Stomach (tissue), 4 donors: Measurements from ENCODE around the gene SRGN.

Experiments used
- CTCF ChIP-seq, 7 experiments: fragments of 450-650 bp in 4 of 7; fragments of 200-600 bp in 3 of 7; sonication (generic) in 3 of 7; IDR thresholded peaks; one replicate each; pipeline ENCODE4 v1.5.1; 2016 to 2019; ENCODE audit warnings: antibody characterized with exemption in 7 of 7, control low read depth in 2 of 7, mild to moderate bottlenecking in 1 of 7
- EP300 ChIP-seq: sonication (generic); formaldehyde crosslinking; IDR thresholded peaks from one replicate; pipeline ENCODE4 v1.6.1; 2017; ENCODE audit warnings: antibody characterized with exemption
- POLR2A ChIP-seq, 4 donors: fragments of 450-650 bp; IDR thresholded peaks; one replicate each; pipeline ENCODE4 v1.6.1; 2016; ENCODE audit warnings: antibody characterized with exemption in 4 of 4, control low read depth in 2 of 4, mild to moderate bottlenecking in 1 of 4, moderate library complexity in 1 of 4
- POLR2AphosphoS5 ChIP-seq, 3 donors: sonication (generic); formaldehyde crosslinking; IDR thresholded peaks; one replicate each; pipeline ENCODE4 v1.6.1; 2016; ENCODE audit warnings: antibody characterized with exemption in 3 of 3

DNA sequence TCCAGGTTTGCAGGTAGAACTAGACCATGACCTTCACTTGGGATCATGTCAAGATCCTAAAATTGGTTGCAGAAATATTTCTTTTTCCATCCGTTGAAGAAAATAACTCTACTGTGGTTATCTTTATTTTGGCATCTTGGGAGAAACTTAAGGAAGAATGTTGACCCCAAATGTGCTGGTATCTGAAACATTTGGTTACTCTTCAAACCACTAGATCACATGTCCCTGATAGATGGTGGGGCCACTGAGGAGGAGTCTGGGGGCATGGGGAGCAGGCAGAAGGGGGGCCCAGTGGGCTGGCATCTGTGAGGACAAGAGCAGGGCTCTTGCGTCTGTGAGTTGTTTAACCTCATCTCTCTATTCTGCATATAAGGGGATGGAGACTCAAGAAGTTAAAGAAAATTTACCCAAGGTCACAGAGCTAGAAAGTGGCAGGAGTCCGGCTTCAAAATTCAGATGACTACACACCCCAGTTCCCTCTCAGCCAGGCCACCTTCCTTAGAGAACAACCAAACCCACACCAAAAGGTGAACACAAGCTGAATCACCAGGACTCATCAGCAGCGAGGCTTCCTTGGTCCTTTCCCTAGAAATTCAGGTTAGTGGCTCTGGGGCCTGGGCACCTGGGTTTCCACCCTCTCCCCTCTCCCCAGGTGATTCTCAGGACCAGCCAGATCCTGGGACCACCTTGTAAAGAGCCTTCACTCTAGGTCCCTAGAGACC is 40.6 kb upstream of the SRGN start:
- TF ChIP-seq CTCF (IDR thresholded peaks at IDR 0.05) (no peak), POLR2A (IDR thresholded peaks at IDR 0.05) (no peak), POLR2AphosphoS5 (IDR thresholded peaks at IDR 0.05) (no peak), EP300 (no peak)
